ENCODE data around the gene MYO5B. TPM values are rescaled to one million over a fixed set of nuclear protein-coding genes. Genes with fewer than 3 reads are reported as not detected.

Gene MYO5B
- total RNA-seq, 4 donors from 2014 or later = 1.2 to 2.2 (median 1.3) TPM

GRCh38 chr18:50013363-50014138 lies 181.4 kb downstream of the MYO5B start:
- no peak for TF ChIP-seq CTCF (IDR thresholded peaks at IDR 0.05; ENCODE audit: low read depth)

- TF ChIP-seq CTCF (IDR thresholded peaks at IDR 0.05; ENCODE audit: low read depth) = no peak
Observed at GRCh38 chr18:50011813-50012435, 183.0 kb downstream of the MYO5B start.

- TF ChIP-seq CTCF (IDR thresholded peaks at IDR 0.05; ENCODE audit: low read depth) = no peak
Observed at GRCh38 chr18:50009773-50010335, 185.1 kb downstream of the MYO5B start.

GRCh38 chr18:50008306-50008705 lies 186.6 kb downstream of the MYO5B start:
- TF ChIP-seq CTCF (IDR thresholded peaks at IDR 0.05; ENCODE audit: low read depth) = no peak

- TF ChIP-seq CTCF (IDR thresholded peaks at IDR 0.05; ENCODE audit: low read depth) = no peak
Observed at GRCh38 chr18:50006470-50007046, 188.4 kb downstream of the MYO5B start.

GRCh38 chr18:50004013-50004412 lies 190.9 kb downstream of the MYO5B start:
- no peak for TF ChIP-seq CTCF (IDR thresholded peaks at IDR 0.05; ENCODE audit: low read depth)

GRCh38 chr18:50002781-50003180 lies 192.2 kb downstream of the MYO5B start:
- TF ChIP-seq CTCF (IDR thresholded peaks at IDR 0.05; ENCODE audit: low read depth) = no peak

All from subcutaneous adipose tissue (tissue), 4 donors.